Loucy (cell line): ENCODE results near the gene SH3PXD2A.

Experiments
- EZH2phosphoT487 ChIP-seq: fragments of 200-600 bp; IDR thresholded peaks from 2 replicates; pipeline ENCODE4 v1.6.1; 2018; ENCODE audit warnings: antibody characterized with exemption, mild to moderate bottlenecking, moderate library complexity, borderline replicate concordance
- TF ChIP-seq, protein P1 (sequence below): fragments of 200-600 bp; sonication (generic); conservative IDR thresholded peaks from 2 replicates; pipeline ENCODE4 v1.5.1; 2014; ENCODE audit warnings: mild to moderate bottlenecking, antibody characterized with exemption, low read length

DNA sequence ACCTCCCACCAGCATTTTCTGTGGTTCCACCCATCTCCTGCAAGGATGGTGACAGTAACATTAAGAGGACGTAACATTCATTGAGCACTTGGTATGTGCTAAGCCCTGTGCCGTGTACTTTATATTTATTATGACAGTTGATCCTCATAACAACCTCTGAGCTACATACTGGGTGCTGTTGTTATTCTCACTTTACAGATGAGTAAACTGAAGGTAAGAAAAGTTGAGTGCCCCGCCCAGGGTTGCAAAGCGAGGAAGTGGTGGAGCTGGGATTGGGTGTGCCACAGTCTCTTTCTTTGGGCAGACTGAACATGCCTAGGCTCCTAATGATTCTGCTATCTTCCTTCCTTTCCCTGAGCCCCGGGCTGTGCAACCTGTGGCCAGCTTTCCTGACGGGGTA lies 107.4 kb downstream of the SH3PXD2A start:
- TF ChIP-seq, protein P1, sequence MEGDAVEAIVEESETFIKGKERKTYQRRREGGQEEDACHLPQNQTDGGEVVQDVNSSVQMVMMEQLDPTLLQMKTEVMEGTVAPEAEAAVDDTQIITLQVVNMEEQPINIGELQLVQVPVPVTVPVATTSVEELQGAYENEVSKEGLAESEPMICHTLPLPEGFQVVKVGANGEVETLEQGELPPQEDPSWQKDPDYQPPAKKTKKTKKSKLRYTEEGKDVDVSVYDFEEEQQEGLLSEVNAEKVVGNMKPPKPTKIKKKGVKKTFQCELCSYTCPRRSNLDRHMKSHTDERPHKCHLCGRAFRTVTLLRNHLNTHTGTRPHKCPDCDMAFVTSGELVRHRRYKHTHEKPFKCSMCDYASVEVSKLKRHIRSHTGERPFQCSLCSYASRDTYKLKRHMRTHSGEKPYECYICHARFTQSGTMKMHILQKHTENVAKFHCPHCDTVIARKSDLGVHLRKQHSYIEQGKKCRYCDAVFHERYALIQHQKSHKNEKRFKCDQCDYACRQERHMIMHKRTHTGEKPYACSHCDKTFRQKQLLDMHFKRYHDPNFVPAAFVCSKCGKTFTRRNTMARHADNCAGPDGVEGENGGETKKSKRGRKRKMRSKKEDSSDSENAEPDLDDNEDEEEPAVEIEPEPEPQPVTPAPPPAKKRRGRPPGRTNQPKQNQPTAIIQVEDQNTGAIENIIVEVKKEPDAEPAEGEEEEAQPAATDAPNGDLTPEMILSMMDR: no peak
- TF ChIP-seq EZH2phosphoT487: no peak
